HEK293 (cell line): ENCODE measurements around the gene ENTPD3.

Source experiments
- CTCF ChIA-PET: fragments of 350-600 bp; formaldehyde crosslinking; extraction: SDS; loops from one replicate; lab custom pipeline; 2021; ENCODE audit warnings: antibody characterized with exemption; lab: Yijun Ruan, JAX
- POLR2A ChIA-PET: fragments of 300-600 bp; formaldehyde crosslinking; extraction: SDS; loops from one replicate; lab custom pipeline; 2020; ENCODE audit warnings: antibody characterized with exemption, inconsistent platforms; lab: Yijun Ruan, JAX
- H3K27ac ChIP-seq: fragments of 200-500 bp; sonication (Bioruptor generic); 2 replicates; pipeline ENCODE4 v1.5.1; 2014; ENCODE audit warnings: low read depth, low read length, control low read depth, inconsistent platforms; ENCODE audit errors: extremely low read depth
- H3K36me3 ChIP-seq, 2 experiments: fragments of 200-500 bp in 1 of 2; sonication (Bioruptor generic) in 1 of 2; 1 replicate in 1 of 2; 2 replicates in 1 of 2; pipeline ENCODE4 v1.5.1; 2014 to 2017; ENCODE audit warnings: inconsistent platforms in 2 of 2, low read length in 2 of 2; ENCODE audit not compliant: control insufficient read depth in 2 of 2, insufficient read depth in 1 of 2
- H3K4me1 ChIP-seq: fragments of 200-500 bp; sonication (Bioruptor generic); 2 replicates; pipeline ENCODE4 v1.5.1; 2014; ENCODE audit warnings: mild to moderate bottlenecking, low read length, inconsistent platforms; ENCODE audit not compliant: control insufficient read depth, insufficient read depth
- H3K4me3 ChIP-seq: 2 replicates; pipeline ENCODE4 v1.5.1; 2011; ENCODE audit warnings: low read depth, mild to moderate bottlenecking, control low read depth, low read length, moderate library complexity
- H3K9me3 ChIP-seq: fragments of 200-500 bp; sonication (Bioruptor generic); 2 replicates; pipeline ENCODE4 v1.5.1; 2014; ENCODE audit warnings: low read depth, low read length, inconsistent platforms; ENCODE audit not compliant: control insufficient read depth, insufficient read depth
- BCL11A ChIP-seq: fragments of 450-650 bp; formaldehyde crosslinking; IDR thresholded peaks from 2 replicates; pipeline ENCODE4 v1.5.1; 2016; ENCODE audit warnings: low read depth, missing biosample characterization, missing genetic modification characterization
- GLIS2 ChIP-seq: fragments of 450-650 bp; formaldehyde crosslinking; IDR thresholded peaks from 2 replicates; pipeline ENCODE4 v1.5.1; 2016; ENCODE audit warnings: missing biosample characterization, missing genetic modification characterization
- HOXA7 ChIP-seq: sonication (generic); formaldehyde crosslinking; IDR thresholded peaks from 2 replicates; pipeline ENCODE4 v1.8.1; 2022; ENCODE audit warnings: missing genetic modification reagents, borderline replicate concordance
- PRDM6 ChIP-seq: fragments of 450-650 bp; formaldehyde crosslinking; IDR thresholded peaks from 2 replicates; pipeline ENCODE4 v1.5.1; 2017; ENCODE audit warnings: missing biosample characterization, missing genetic modification characterization
- REPIN1 ChIP-seq: fragments of 450-650 bp; formaldehyde crosslinking; IDR thresholded peaks from 2 replicates; pipeline ENCODE4 v1.5.1; 2017; ENCODE audit warnings: missing biosample characterization, missing genetic modification characterization, low read depth
- WT1 ChIP-seq: fragments of 450-650 bp; formaldehyde crosslinking; IDR thresholded peaks from 2 replicates; pipeline ENCODE4 v1.5.1; 2016; ENCODE audit warnings: missing biosample characterization, missing genetic modification characterization
- ZBTB21 ChIP-seq: fragments of 450-650 bp; formaldehyde crosslinking; IDR thresholded peaks from 2 replicates; pipeline ENCODE4 v1.5.1; 2017; ENCODE audit warnings: missing biosample characterization, missing genetic modification characterization
- ZBTB26 ChIP-seq: fragments of 450-650 bp; formaldehyde crosslinking; optimal IDR thresholded peaks from 2 replicates; pipeline ENCODE3; 2016; ENCODE audit warnings: missing biosample characterization, mild to moderate bottlenecking, missing genetic modification characterization
- ZNF132 ChIP-seq: fragments of 450-650 bp; formaldehyde crosslinking; IDR thresholded peaks from 2 replicates; pipeline ENCODE4 v1.5.1; 2017; ENCODE audit warnings: missing biosample characterization, missing genetic modification characterization, borderline replicate concordance
- ZNF133 ChIP-seq: fragments of 450-650 bp; formaldehyde crosslinking; IDR thresholded peaks from 2 replicates; pipeline ENCODE4 v1.5.1; 2016; ENCODE audit warnings: missing biosample characterization, missing genetic modification characterization
- ZNF140 ChIP-seq: fragments of 450-650 bp; formaldehyde crosslinking; IDR thresholded peaks from 2 replicates; pipeline ENCODE4 v1.5.1; 2016; ENCODE audit warnings: missing biosample characterization, missing genetic modification characterization
- ZNF16 ChIP-seq: fragments of 450-650 bp; formaldehyde crosslinking; IDR thresholded peaks from 2 replicates; pipeline ENCODE4 v1.5.1; 2016; ENCODE audit warnings: low read depth, missing biosample characterization, missing genetic modification characterization
- ZNF174 ChIP-seq: fragments of 450-650 bp; formaldehyde crosslinking; IDR thresholded peaks from 2 replicates; pipeline ENCODE4 v1.5.0; 2017; ENCODE audit warnings: missing biosample characterization, mild to moderate bottlenecking, missing genetic modification characterization
- ZNF175 ChIP-seq: fragments of 450-650 bp; formaldehyde crosslinking; IDR thresholded peaks from 2 replicates; pipeline ENCODE4 v1.5.1; 2016; ENCODE audit warnings: missing biosample characterization, missing genetic modification characterization
- ZNF202 ChIP-seq: fragments of 450-650 bp; formaldehyde crosslinking; IDR thresholded peaks from 2 replicates; pipeline ENCODE4 v1.5.1; 2016; ENCODE audit warnings: missing biosample characterization, missing genetic modification characterization, borderline replicate concordance
- ZNF214 ChIP-seq: fragments of 450-650 bp; formaldehyde crosslinking; IDR thresholded peaks from 2 replicates; pipeline ENCODE4 v1.5.1; 2017; ENCODE audit warnings: missing biosample characterization, mild to moderate bottlenecking, missing genetic modification characterization, borderline replicate concordance
- ZNF221 ChIP-seq: fragments of 450-650 bp; formaldehyde crosslinking; IDR thresholded peaks from 2 replicates; pipeline ENCODE4 v1.5.1; 2017; ENCODE audit warnings: missing biosample characterization, missing genetic modification characterization, borderline replicate concordance
- ZNF23 ChIP-seq: fragments of 450-650 bp; formaldehyde crosslinking; IDR thresholded peaks from 2 replicates; pipeline ENCODE4 v1.5.1; 2016; ENCODE audit warnings: missing biosample characterization, missing genetic modification characterization, borderline replicate concordance
- ZNF302 ChIP-seq: fragments of 450-650 bp; formaldehyde crosslinking; IDR thresholded peaks from 2 replicates; pipeline ENCODE4 v1.5.1; 2016; ENCODE audit warnings: missing biosample characterization, missing genetic modification characterization, low read depth
- ZNF311 ChIP-seq: fragments of 450-650 bp; formaldehyde crosslinking; IDR thresholded peaks from 2 replicates; pipeline ENCODE4 v1.5.1; 2017; ENCODE audit warnings: missing biosample characterization, missing genetic modification characterization, borderline replicate concordance
- ZNF48 ChIP-seq: fragments of 450-650 bp; formaldehyde crosslinking; IDR thresholded peaks from 2 replicates; pipeline ENCODE4 v1.5.1; 2016; ENCODE audit warnings: missing biosample characterization, missing genetic modification characterization
- ZNF501 ChIP-seq: fragments of 450-650 bp; formaldehyde crosslinking; IDR thresholded peaks from 2 replicates; pipeline ENCODE4 v1.5.1; 2016; ENCODE audit warnings: missing biosample characterization, missing genetic modification characterization
- ZNF514 ChIP-seq: fragments of 450-650 bp; formaldehyde crosslinking; IDR thresholded peaks from 2 replicates; pipeline ENCODE4 v1.5.1; 2016; ENCODE audit warnings: missing biosample characterization, missing genetic modification characterization
- ZNF596 ChIP-seq: fragments of 450-650 bp; IDR thresholded peaks from 2 replicates; pipeline ENCODE4 v1.5.0; 2018; ENCODE audit warnings: missing biosample characterization, mild to moderate bottlenecking, missing genetic modification characterization, moderate library complexity
- ZNF624 ChIP-seq: fragments of 450-650 bp; formaldehyde crosslinking; IDR thresholded peaks from 2 replicates; pipeline ENCODE4 v1.5.1; 2017; ENCODE audit warnings: missing biosample characterization, missing genetic modification characterization
- ZNF654 ChIP-seq: fragments of 450-650 bp; formaldehyde crosslinking; IDR thresholded peaks from 2 replicates; pipeline ENCODE4 v1.5.1; 2016; ENCODE audit warnings: low read depth, missing biosample characterization, missing genetic modification characterization
- ZNF677 ChIP-seq: fragments of 450-650 bp; IDR thresholded peaks from 2 replicates; pipeline ENCODE4 v1.5.0; 2018; ENCODE audit warnings: missing biosample characterization, mild to moderate bottlenecking, missing genetic modification characterization, moderate library complexity
- ZNF701 ChIP-seq: fragments of 450-650 bp; formaldehyde crosslinking; IDR thresholded peaks from 2 replicates; pipeline ENCODE4 v1.5.1; 2016; ENCODE audit warnings: missing biosample characterization, missing genetic modification characterization
- ZNF792 ChIP-seq: fragments of 450-650 bp; formaldehyde crosslinking; IDR thresholded peaks from 2 replicates; pipeline ENCODE4 v1.5.1; 2016; ENCODE audit warnings: missing biosample characterization, missing genetic modification characterization
- ZSCAN16 ChIP-seq: fragments of 450-650 bp; formaldehyde crosslinking; IDR thresholded peaks from 2 replicates; pipeline ENCODE4 v1.5.1; 2016; ENCODE audit warnings: missing biosample characterization, missing genetic modification characterization
- TF ChIP-seq, protein P1 (sequence below): fragments of 450-650 bp; formaldehyde crosslinking; IDR thresholded peaks from 2 replicates; pipeline ENCODE4 v1.5.1; 2017; ENCODE audit warnings: missing biosample characterization, missing genetic modification characterization

Gene ENTPD3

DNA sequence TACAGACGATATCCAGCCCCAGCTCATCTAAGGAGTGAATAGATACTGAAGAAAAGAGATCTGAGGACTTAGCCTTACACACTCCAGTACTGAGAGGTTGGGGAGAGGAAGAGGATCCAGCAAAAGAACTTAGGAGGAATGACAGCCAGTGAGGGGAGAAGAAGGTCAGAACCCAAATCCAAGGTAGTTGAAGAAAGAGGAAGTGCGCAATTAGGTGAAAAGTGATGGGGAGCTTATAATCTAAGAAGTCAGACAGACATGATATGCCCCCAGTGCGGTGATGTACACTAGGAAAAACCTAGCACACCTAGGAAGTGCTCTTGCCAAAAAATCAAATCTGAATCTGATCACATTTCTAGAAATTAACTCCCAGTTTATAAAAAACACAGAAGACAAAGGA is 20.6 kb downstream of the ENTPD3 start (continued):
- TF ChIP-seq ZNF514 (tag by site-specific recombination) = no peak
- TF ChIP-seq ZNF133 = no peak
- TF ChIP-seq, all 188 proteins: peak for 0

- Histone ChIP-seq H3K4me3 (no peak overlapping the region), H3K27ac (no peak overlapping the region), H3K36me3 (no peaks in the 10 kb centered on the region), H3K4me1 (no peaks in the 10 kb centered on the region; the same call in 1 of the 2 replicates), H3K9me3 (no peaks in the 10 kb centered on the region)
- ChIA-PET CTCF (no interaction called here), POLR2A (no interaction called here)
- TF ChIP-seq HOXA7 (CRISPR knock-in tag) = no peak
- TF ChIP-seq ZNF133 = no peak
- no peak for TF ChIP-seq ZNF501 (tag by site-specific recombination)
- no peak for TF ChIP-seq ZNF214
- no peak for TF ChIP-seq ZNF48 (tag by site-specific recombination)
- TF ChIP-seq ZNF202 (tag by site-specific recombination) = no peak
- TF ChIP-seq PRDM6 (tag by site-specific recombination) = no peak
- TF ChIP-seq GLIS2 (tag by site-specific recombination) = no peak
- no peak for TF ChIP-seq ZSCAN16 (tag by site-specific recombination)
- TF ChIP-seq ZNF16 (tag by site-specific recombination) = no peak
- TF ChIP-seq ZNF302 (tag by site-specific recombination) = no peak
- no peak for TF ChIP-seq ZNF677 (tag by site-specific recombination)
- TF ChIP-seq, protein P1, sequence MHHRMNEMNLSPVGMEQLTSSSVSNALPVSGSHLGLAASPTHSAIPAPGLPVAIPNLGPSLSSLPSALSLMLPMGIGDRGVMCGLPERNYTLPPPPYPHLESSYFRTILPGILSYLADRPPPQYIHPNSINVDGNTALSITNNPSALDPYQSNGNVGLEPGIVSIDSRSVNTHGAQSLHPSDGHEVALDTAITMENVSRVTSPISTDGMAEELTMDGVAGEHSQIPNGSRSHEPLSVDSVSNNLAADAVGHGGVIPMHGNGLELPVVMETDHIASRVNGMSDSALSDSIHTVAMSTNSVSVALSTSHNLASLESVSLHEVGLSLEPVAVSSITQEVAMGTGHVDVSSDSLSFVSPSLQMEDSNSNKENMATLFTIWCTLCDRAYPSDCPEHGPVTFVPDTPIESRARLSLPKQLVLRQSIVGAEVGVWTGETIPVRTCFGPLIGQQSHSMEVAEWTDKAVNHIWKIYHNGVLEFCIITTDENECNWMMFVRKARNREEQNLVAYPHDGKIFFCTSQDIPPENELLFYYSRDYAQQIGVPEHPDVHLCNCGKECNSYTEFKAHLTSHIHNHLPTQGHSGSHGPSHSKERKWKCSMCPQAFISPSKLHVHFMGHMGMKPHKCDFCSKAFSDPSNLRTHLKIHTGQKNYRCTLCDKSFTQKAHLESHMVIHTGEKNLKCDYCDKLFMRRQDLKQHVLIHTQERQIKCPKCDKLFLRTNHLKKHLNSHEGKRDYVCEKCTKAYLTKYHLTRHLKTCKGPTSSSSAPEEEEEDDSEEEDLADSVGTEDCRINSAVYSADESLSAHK = no peak
- TF ChIP-seq ZNF23 (tag by site-specific recombination) = no peak
- no peak for TF ChIP-seq ZBTB26 (tag by site-specific recombination)
- TF ChIP-seq, all 188 proteins: peak for 0
Observed at GRCh38 chr3:40414270-40414669, 27.3 kb downstream of the ENTPD3 start.

DNA sequence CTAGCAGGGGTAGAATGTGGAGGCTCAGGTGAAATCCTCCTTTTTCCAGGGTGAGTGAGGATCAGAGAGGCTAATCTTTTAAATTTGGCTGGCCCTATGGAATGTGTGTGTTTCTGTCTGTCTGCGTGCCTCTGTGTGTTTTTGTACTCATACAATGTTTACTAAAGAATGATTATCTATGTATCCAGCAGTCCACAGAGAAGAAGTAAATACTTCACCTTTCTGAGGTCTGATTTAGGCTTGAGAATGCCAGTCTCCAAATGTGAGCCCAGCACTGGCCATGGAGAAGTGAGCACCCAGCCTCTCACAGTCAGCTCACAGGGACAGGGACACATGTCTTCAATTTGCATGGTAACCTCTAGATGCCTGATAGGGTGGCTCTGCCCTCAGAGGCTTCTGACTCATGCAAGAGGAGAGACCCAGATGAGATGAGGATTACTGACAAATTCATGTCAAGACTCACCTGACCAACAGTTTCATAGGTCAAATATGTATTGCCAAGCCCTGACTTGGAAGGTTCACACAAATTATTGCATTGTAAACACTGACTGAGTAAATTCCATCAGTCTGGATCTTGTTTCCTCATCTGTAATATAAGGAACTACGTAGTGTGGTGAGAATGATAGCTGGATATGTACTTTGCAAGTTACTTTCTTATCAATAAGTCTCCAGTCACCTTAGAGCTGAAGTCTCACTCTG is 31.0 kb downstream of the ENTPD3 start:
- Histone ChIP-seq H3K36me3 (no peaks in the 10 kb centered on the region), H3K27ac (no peak overlapping the region), H3K4me3 (no peak overlapping the region), H3K9me3 (no peaks in the 10 kb centered on the region), H3K4me1 (no peaks in the 10 kb centered on the region; the same call in 1 of the 2 replicates)
- CTCF ChIA-PET = no interaction called here
- POLR2A ChIA-PET = no interaction called here
- no peak for TF ChIP-seq BCL11A (tag by site-specific recombination)
- no peak for TF ChIP-seq ZNF311 (tag by site-specific recombination)
- no peak for TF ChIP-seq WT1 (tag by site-specific recombination)
- no peak for TF ChIP-seq REPIN1 (tag by site-specific recombination)
- no peak for TF ChIP-seq ZNF174
- TF ChIP-seq ZNF132 = no peak
- no peak for TF ChIP-seq ZNF175 (tag by site-specific recombination)
- TF ChIP-seq ZNF140 (tag by site-specific recombination) = no peak
- no peak for TF ChIP-seq ZNF596 (tag by site-specific recombination)
- TF ChIP-seq ZNF701 = no peak
- no peak for TF ChIP-seq ZNF654 (tag by site-specific recombination)
- no peak for TF ChIP-seq ZNF792 (tag by site-specific recombination)
- TF ChIP-seq ZBTB21 = no peak
- no peak for TF ChIP-seq ZNF624 (tag by site-specific recombination)
- no peak for TF ChIP-seq ZNF221 (tag by site-specific recombination)
